B cell (primary cell): Measurements from ENCODE around the gene NCK1. TPM values are rescaled to one million over a fixed set of nuclear protein-coding genes. Genes with fewer than 3 reads are reported as not detected.

Experiments
- ATAC-seq: fragments of 200-7000 bp; cut with Tn5 transposase; one replicate; pipeline ENCODE4 v1.10.0; 2021; ENCODE audit warnings: low read depth, mild to moderate bottlenecking, moderate number of reproducible peaks, moderate library complexity
- CTCF ChIA-PET: fragments of 350-600 bp; sonication (Branson Sonifier 250); formaldehyde crosslinking; loops from one replicate; lab custom pipeline; 2021; ENCODE audit warnings: antibody characterized with exemption, inconsistent platforms; lab: Charles Lee
- POLR2A ChIA-PET: fragments of 350-600 bp; sonication (Branson Sonifier 250); formaldehyde crosslinking; loops from one replicate; lab custom pipeline; 2021; ENCODE audit warnings: antibody characterized with exemption; lab: Charles Lee
- DNase-seq: peaks from one replicate; pipeline ENCODE4 v3.0.0; 2013
- H2AFZ ChIP-seq: 2 replicates; pipeline ENCODE4 v1.6.1; 2012; ENCODE audit warnings: mild to moderate bottlenecking, low read depth, low read length; ENCODE audit not compliant: insufficient read depth, poor library complexity, severe bottlenecking
- H3K27ac ChIP-seq, 2 donors: 1 replicate in 1 of 2; 2 replicates in 1 of 2; pipeline ENCODE4 v1.5.1; 2012 to 2013; ENCODE audit warnings: low read length in 2 of 2, mild to moderate bottlenecking in 2 of 2, moderate library complexity in 1 of 2
- H3K27me3 ChIP-seq, 4 experiments: fragments of 200-600 bp in 1 of 4; sonication (generic) in 1 of 4; replicated peaks in 1 of 4; 1 replicate in 2 of 4; 2 replicates in 2 of 4; pipeline versions ENCODE4 v1.6.1 to v1.7.0; 2013 to 2016; ENCODE audit warnings: low read length in 3 of 4, mild to moderate bottlenecking in 2 of 4, mixed read lengths in 1 of 4, moderate library complexity in 1 of 4; ENCODE audit not compliant: insufficient read depth in 4 of 4, control insufficient read depth in 3 of 4; ENCODE audit errors: control extremely low read depth in 1 of 4
- H3K36me3 ChIP-seq, 2 experiments: replicated peaks in 1 of 2; 1 replicate in 1 of 2; 2 replicates in 1 of 2; pipeline versions ENCODE4 v1.6.1 to v1.7.1; 2013; ENCODE audit warnings: low read length in 1 of 2; ENCODE audit not compliant: insufficient read depth in 2 of 2, control insufficient read depth in 1 of 2; ENCODE audit errors: control extremely low read depth in 1 of 2, extremely low read depth in 1 of 2
- H3K4me1 ChIP-seq, 2 donors: fragments of 200-600 bp in 1 of 2; sonication (generic) in 1 of 2; 1 replicate in 1 of 2; 2 replicates in 1 of 2; pipeline versions ENCODE4 v1.5.1 to v1.6.1; 2013 to 2017; ENCODE audit warnings: low read length in 2 of 2; ENCODE audit not compliant: control insufficient read depth in 2 of 2, insufficient read depth in 2 of 2
- H3K4me2 ChIP-seq: replicated peaks from 2 replicates; pipeline ENCODE3; 2012; ENCODE audit warnings: mild to moderate bottlenecking, low read depth, low read length; ENCODE audit not compliant: poor library complexity, severe bottlenecking
- H3K4me3 ChIP-seq, 5 experiments: fragments of 200-600 bp in 1 of 5; sonication (generic) in 1 of 5; 1 replicate in 3 of 5; 2 replicates in 2 of 5; pipeline versions ENCODE4 v1.5.1 to v1.7.0; 2011 to 2016; ENCODE audit warnings: low read length in 4 of 5, mild to moderate bottlenecking in 4 of 5, low read depth in 2 of 5, control low read depth in 1 of 5, moderate library complexity in 1 of 5; ENCODE audit not compliant: insufficient read depth in 1 of 5; ENCODE audit errors: control extremely low read depth in 1 of 5, extremely low read depth in 1 of 5
- H3K79me2 ChIP-seq: fragments of 200-600 bp; sonication (generic); one replicate; pipeline ENCODE4 v1.6.0; 2016; ENCODE audit warnings: low read length; ENCODE audit not compliant: control insufficient read depth, insufficient read depth
- H3K9ac ChIP-seq: fragments of 200-600 bp; sonication (generic); 2 replicates; pipeline ENCODE4 v1.6.1; 2017; ENCODE audit warnings: mild to moderate bottlenecking, low read length, moderate library complexity
- H3K9me3 ChIP-seq, 3 donors: one replicate each; pipeline versions ENCODE4 v1.6.1 to v1.7.1; 2013; ENCODE audit warnings: low read length in 2 of 3; ENCODE audit not compliant: control insufficient read depth in 2 of 3, insufficient read depth in 1 of 3; ENCODE audit errors: control extremely low read depth in 1 of 3
- H4K20me1 ChIP-seq: 2 replicates; pipeline ENCODE4 v1.6.0; 2012; ENCODE audit warnings: mild to moderate bottlenecking, low read length; ENCODE audit not compliant: insufficient read depth, control insufficient read depth, poor library complexity, severe bottlenecking
- H3K27ac Mint-ChIP-seq: one replicate; pipeline ENCODE4 v1.8.0; 2021; ENCODE audit warnings: mixed read lengths
- H3K27me3 Mint-ChIP-seq: one replicate; pipeline ENCODE4 v1.8.0; 2021; ENCODE audit warnings: mixed read lengths
- H3K4me1 Mint-ChIP-seq: one replicate; pipeline ENCODE4 v1.8.0; 2021; ENCODE audit warnings: mixed read lengths
- H3K4me3 Mint-ChIP-seq: one replicate; pipeline ENCODE4 v1.8.0; 2021; ENCODE audit warnings: mixed read lengths
- H3K9me3 Mint-ChIP-seq: one replicate; pipeline ENCODE4 v1.8.0; 2022; ENCODE audit warnings: mixed read lengths; ENCODE audit not compliant: insufficient read depth
- EZH2 ChIP-seq: IDR thresholded peaks from 2 replicates; pipeline ENCODE4 v1.6.1; 2012; ENCODE audit warnings: borderline replicate concordance, low read depth, mild to moderate bottlenecking, moderate library complexity, low read length; ENCODE audit not compliant: insufficient read depth, poor library complexity, severe bottlenecking
- WGBS: methylation state at CpG from one replicate; pipeline ENCODE4 v1.1.5; 2013; ENCODE audit warnings: missing lambda C conversion rate; ENCODE audit not compliant: insufficient coverage; 5-methylcytosine and 5-hydroxymethylcytosine counted together
- intact Hi-C: fragments of 100-400 bp; cut with micrococcal nuclease; formaldehyde crosslinking; loops from one replicate; pipeline ENCODE4 v1.10.0; 2022
- polyA plus RNA-seq: library from polyadenylated mRNA; depleted of rRNA; stranded (reverse); fragments of >200 nt; gene quantifications from 2 replicates; pipeline ENCODE4 v1.2.3, GENCODE V29; 2012
- total RNA-seq, 2 donors: library from RNA; stranded (reverse); fragments of 120-200 nt in 1 of 2; gene quantifications; 1 replicate in 1 of 2; 2 replicates in 1 of 2; pipeline versions ENCODE4 v1.2.3 to v1.2.4, GENCODE V29; 2013 to 2022
- TF ChIP-seq, protein P1 (sequence below): fragments of 200-600 bp; IDR thresholded peaks from one replicate; pipeline ENCODE4 v1.8.0; 2022; ENCODE audit warnings: antibody characterized with exemption, mild to moderate bottlenecking

Gene NCK1
- total and polyA plus RNA-seq, 2 donors (not counting 1 experiment from before 2014, with no cell fraction given) = 12.6 to 32.4 TPM

DNA sequence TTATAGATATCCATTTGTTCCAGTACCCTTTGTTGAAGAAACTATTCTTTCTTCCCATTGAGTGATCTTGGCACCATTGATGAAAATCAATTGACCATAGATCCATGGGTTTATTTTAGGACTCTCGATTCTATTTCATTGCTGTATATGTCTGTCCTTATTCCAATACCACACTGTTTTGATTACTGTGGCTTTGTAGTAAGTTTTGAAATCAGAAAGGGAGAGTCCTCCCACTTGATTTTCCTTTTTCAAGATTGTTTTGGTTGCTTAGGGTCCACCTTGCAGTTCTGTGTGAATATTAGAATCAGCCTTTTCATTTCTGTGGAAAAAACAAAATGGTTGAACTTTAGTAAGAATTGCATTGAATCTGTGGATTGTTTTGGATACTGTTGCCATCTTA, 75.2 kb downstream of the NCK1 start:
- no CpG with 5 or more reads among the region's 1 CpG for WGBS
- no peak for TF ChIP-seq EZH2
- TF ChIP-seq, protein P1, sequence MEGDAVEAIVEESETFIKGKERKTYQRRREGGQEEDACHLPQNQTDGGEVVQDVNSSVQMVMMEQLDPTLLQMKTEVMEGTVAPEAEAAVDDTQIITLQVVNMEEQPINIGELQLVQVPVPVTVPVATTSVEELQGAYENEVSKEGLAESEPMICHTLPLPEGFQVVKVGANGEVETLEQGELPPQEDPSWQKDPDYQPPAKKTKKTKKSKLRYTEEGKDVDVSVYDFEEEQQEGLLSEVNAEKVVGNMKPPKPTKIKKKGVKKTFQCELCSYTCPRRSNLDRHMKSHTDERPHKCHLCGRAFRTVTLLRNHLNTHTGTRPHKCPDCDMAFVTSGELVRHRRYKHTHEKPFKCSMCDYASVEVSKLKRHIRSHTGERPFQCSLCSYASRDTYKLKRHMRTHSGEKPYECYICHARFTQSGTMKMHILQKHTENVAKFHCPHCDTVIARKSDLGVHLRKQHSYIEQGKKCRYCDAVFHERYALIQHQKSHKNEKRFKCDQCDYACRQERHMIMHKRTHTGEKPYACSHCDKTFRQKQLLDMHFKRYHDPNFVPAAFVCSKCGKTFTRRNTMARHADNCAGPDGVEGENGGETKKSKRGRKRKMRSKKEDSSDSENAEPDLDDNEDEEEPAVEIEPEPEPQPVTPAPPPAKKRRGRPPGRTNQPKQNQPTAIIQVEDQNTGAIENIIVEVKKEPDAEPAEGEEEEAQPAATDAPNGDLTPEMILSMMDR = no peak
- Histone ChIP-seq H3K4me1 (peaks cover 10 to 32% of the 10 kb centered on the region in 2 donors), H3K36me3 (no peaks in the 10 kb centered on the region), H3K27ac (no peak overlapping the region), H3K4me2 (no peak overlapping the region), H3K4me3 (no peak overlapping the region), H3K79me2 (peaks cover 63% of the 10 kb centered on the region), H3K27me3 (no peaks in the 10 kb centered on the region), H2AFZ (no peak overlapping the region), H3K9ac (no peak overlapping the region), H4K20me1 (peaks cover 4% of the 10 kb centered on the region), H3K9me3 (peaks cover 0 to 4% (median 0%) of the 10 kb centered on the region in 3 donors)
- H3K4me3 Mint-ChIP-seq = no peak overlapping the region
- ChIA-PET CTCF (no interaction called here), POLR2A (no interaction called here)
- H3K4me1 Mint-ChIP-seq = peaks cover 51% of the 10 kb centered on the region
- intact Hi-C loops = loop anchor here (5.0 kb wide), 1 partner anchor 35 kb away; no protein-coding TSS in a partner anchor
- DNase-seq (no peak), ATAC-seq (no peak)
- H3K27ac Mint-ChIP-seq = no peak overlapping the region
- H3K9me3 Mint-ChIP-seq = peaks cover 12% of the 10 kb centered on the region
- no peaks in the 10 kb centered on the region for H3K27me3 Mint-ChIP-seq

DNA sequence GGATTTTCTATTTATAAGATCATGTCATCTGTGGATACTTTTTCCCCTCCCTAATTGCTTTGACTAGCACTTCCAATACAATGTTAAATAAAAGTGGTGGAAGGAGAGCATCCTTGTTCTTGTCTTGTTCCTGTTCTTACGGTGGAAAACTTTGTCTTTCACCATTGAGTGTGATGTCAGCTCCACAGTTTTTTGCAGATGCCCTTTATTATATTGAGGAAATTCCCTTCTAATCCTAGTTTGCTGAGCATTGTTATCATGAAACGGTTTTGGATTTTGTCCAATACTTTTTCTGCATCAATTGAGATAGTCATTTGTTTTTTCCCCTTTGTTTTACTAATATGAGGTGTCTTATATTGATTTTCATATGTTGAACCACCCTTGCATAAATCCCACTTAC, 75.8 kb downstream of the NCK1 start:
- Histone ChIP-seq H3K36me3 (no peaks in the 10 kb centered on the region), H4K20me1 (peaks cover 4% of the 10 kb centered on the region), H3K27ac (no peak overlapping the region), H3K9ac (no peak overlapping the region), H3K4me3 (no peak overlapping the region), H3K9me3 (peaks cover 0 to 4% (median 0%) of the 10 kb centered on the region in 3 donors), H3K27me3 (no peaks in the 10 kb centered on the region), H3K4me2 (no peak overlapping the region), H3K4me1 (peaks cover 5 to 25% of the 10 kb centered on the region in 2 donors), H2AFZ (no peak overlapping the region), H3K79me2 (peaks cover 67% of the 10 kb centered on the region)
- ChIA-PET CTCF (no interaction called here), POLR2A (no interaction called here)
- Mint-ChIP-seq H3K4me1 (peaks cover 51% of the 10 kb centered on the region), H3K27me3 (no peaks in the 10 kb centered on the region), H3K9me3 (peaks cover 12% of the 10 kb centered on the region), H3K4me3 (no peak overlapping the region), H3K27ac (no peak overlapping the region)
- no peak for TF ChIP-seq EZH2
- TF ChIP-seq, protein P1 = no peak
- DNase-seq = no peak
- WGBS = no CpG with 5 or more reads among the region's 2 CpGs
- ATAC-seq = no peak
- intact Hi-C loops = loop anchor here (5.0 kb wide), 1 partner anchor 36 kb away; no protein-coding TSS in a partner anchor
